ENCODE results near the gene ABI3BP. TPM values are rescaled to one million over a fixed set of nuclear protein-coding genes. Genes with fewer than 3 reads are reported as not detected.

ABI3BP gene
- total RNA-seq, 1 experiment from 2014 or later, result 0.28 TPM

DNA sequence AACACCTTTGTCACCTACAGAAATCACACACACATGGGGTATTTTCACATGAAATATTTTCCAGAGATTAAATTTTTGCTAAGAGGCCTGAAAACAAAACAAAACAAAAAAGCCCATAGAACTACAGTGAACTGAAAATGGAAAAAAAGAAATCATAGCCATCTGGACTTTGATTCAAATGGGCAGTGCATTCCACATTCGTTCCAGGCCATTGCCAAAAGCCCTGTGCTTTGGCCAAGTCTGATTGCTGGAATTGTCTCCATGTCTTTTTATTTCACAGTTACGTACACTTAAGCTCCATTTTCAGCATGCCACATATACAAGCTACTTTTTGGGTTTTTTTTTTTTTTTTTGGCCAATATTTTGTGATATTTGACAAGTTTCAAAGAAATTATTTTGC, 236.8 kb downstream of the ABI3BP start:
- H3K4me1 ChIP-seq (ENCODE audit: insufficient read depth, low read length), result peaks cover 7% of the 10 kb centered on the region; the same call in 1 of the 2 replicates
- no peak overlapping the region for H2BK12ac ChIP-seq (ENCODE audit: insufficient read length, low read depth, low read length)
- no peak overlapping the region for H2AFZ ChIP-seq (ENCODE audit: low read length)
- Mint-ChIP-seq H3K36me3 (ENCODE audit: insufficient read depth in 1 of 3, low read depth in 3 of 3) (peaks cover 0 to 6% (median 5%) of the 10 kb centered on the region in 3 experiments; a peak in 5 of 7 replicates), H3K27ac (no peak overlapping the region), H3K27me3 (ENCODE audit: low read depth) (no peaks in the 10 kb centered on the region), H3K4me3 (no peak overlapping the region), H3K4me1 (peaks cover 48 to 56% of the 10 kb centered on the region in 2 experiments), H3K9me3 (no peaks in the 10 kb centered on the region)
- TF ChIP-seq, protein P1, sequence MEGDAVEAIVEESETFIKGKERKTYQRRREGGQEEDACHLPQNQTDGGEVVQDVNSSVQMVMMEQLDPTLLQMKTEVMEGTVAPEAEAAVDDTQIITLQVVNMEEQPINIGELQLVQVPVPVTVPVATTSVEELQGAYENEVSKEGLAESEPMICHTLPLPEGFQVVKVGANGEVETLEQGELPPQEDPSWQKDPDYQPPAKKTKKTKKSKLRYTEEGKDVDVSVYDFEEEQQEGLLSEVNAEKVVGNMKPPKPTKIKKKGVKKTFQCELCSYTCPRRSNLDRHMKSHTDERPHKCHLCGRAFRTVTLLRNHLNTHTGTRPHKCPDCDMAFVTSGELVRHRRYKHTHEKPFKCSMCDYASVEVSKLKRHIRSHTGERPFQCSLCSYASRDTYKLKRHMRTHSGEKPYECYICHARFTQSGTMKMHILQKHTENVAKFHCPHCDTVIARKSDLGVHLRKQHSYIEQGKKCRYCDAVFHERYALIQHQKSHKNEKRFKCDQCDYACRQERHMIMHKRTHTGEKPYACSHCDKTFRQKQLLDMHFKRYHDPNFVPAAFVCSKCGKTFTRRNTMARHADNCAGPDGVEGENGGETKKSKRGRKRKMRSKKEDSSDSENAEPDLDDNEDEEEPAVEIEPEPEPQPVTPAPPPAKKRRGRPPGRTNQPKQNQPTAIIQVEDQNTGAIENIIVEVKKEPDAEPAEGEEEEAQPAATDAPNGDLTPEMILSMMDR (conservative IDR thresholded peaks at IDR 0.05), result no peak
- no peaks in the 10 kb centered on the region for H3K79me2 ChIP-seq (ENCODE audit: insufficient read depth, low read length)
- H3K79me1 ChIP-seq (ENCODE audit: insufficient read depth, low read depth, low read length, poor library complexity, severe bottlenecking), result no peaks in the 10 kb centered on the region
- no peak overlapping the region for H4K8ac ChIP-seq (replicated peaks; ENCODE audit: insufficient read length, low read depth, low read length)
- no peaks in the 10 kb centered on the region for H3K9me3 ChIP-seq (ENCODE audit: control insufficient read depth, low read depth, low read length)
- DNase-seq, result no peak
- no peaks in the 10 kb centered on the region for H3K27me3 ChIP-seq (ENCODE audit: insufficient read depth, low read length)
- H2BK15ac ChIP-seq (ENCODE audit: low read depth, low read length), result no peak overlapping the region
- no peak overlapping the region for H3K18ac ChIP-seq (ENCODE audit: insufficient read length, low read depth, low read length)
- H3K14ac ChIP-seq (ENCODE audit: insufficient read depth, low read length), result no peak overlapping the region
- no peaks in the 10 kb centered on the region for H4K20me1 ChIP-seq (ENCODE audit: control insufficient read depth, insufficient read depth, insufficient read length)
- no peak overlapping the region for H2BK5ac ChIP-seq (ENCODE audit: insufficient read length, low read length)
- no peak overlapping the region for H3K23ac ChIP-seq (ENCODE audit: insufficient read length, low read depth, low read length)
- no peak overlapping the region for H3K4ac ChIP-seq (ENCODE audit: low read depth, low read length)
- no peak overlapping the region for H3T11ph ChIP-seq (ENCODE audit: low read length)
- no peak overlapping the region for H4K91ac ChIP-seq (ENCODE audit: insufficient read length, low read depth, low read length)
- H3K27ac ChIP-seq (ENCODE audit: insufficient read length, low read depth, low read length), result no peak overlapping the region
- H3K9ac ChIP-seq (ENCODE audit: extremely low read depth, insufficient read length, low read length), result no peak overlapping the region
- H3K4me2 ChIP-seq (ENCODE audit: insufficient read depth, insufficient read length, low read length), result no peak overlapping the region
- no peak overlapping the region for H2AK5ac ChIP-seq (ENCODE audit: insufficient read length, low read length)
- H3K56ac ChIP-seq (ENCODE audit: insufficient read length, low read depth, low read length), result no peak overlapping the region
- H4K5ac ChIP-seq (ENCODE audit: insufficient read length, low read depth, low read length), result no peak overlapping the region
- no peak overlapping the region for H2BK20ac ChIP-seq (ENCODE audit: low read depth, low read length, poor library complexity, severe bottlenecking)
- H3K23me2 ChIP-seq (ENCODE audit: insufficient read length, low read depth, low read length, poor library complexity, severe bottlenecking), result no peaks in the 10 kb centered on the region
- H2BK120ac ChIP-seq (ENCODE audit: low read depth, low read length, poor library complexity, severe bottlenecking), result no peak overlapping the region
- WGBS (ENCODE audit: extremely low coverage, insufficient read length, low lambda C conversion rate), result no CpG with 5 or more reads among the region's 2 CpGs

All from H9 (cell line).